ENCODE data around the gene TP53TG3E. TPM values are rescaled to one million over a fixed set of nuclear protein-coding genes. Genes with fewer than 3 reads are reported as not detected.
"Not testable (repeated sequence)": the region's sequence is repeated elsewhere in the genome, so short reads cannot be mapped to it uniquely, and the experiment has no call there.

Gene TP53TG3E
- not detected for total RNA-seq (2021; ENCODE audit: unreplicated experiment)
- not detected for polyA plus RNA-seq (2012; ENCODE audit: insufficient read length)
- Bru-seq, nascent RNA: not detected
- not detected for BruChase-seq, experiment 1, labeled RNA remaining after a 2-hour chase
- not detected for BruChase-seq, experiment 2, labeled RNA remaining after a 6-hour chase
- long read RNA-seq: 0 reads

DNA sequence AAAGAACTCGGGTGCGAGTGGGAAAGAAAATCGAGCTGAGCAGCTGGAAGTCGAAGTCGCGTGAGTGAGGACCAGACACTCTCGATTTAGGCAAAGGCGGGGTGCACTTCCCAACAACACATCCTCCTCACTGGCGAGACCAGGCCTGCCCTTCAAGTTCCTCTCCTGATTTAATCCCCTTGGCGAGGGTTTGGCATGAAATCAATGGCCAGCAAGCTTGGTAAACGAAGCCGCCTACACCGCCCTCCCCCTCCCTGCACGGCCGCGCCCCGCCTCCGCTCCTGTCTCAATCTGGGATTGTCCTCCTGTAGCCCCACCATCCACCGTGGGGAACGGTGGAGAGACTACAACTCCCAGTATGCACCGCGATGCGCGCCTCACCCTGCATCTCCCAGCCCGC, at the start of gene TP53TG3E:
TP53TG3E (plus strand) TSS at position 301 of the 400 bp plus-strand sequence; CDS start at position 369, 68 bp downstream.
- in situ Hi-C loops (cut with HindIII; ENCODE audit: low pct_unique_long_range_greater_than_20kb, low sequenced_read_pairs); CTCF ChIA-PET; DNase-seq (ENCODE audit: low read depth, low spot score); H3K4me1 ChIP-seq (ENCODE audit: control insufficient read depth, insufficient read depth, low read length); H3K9me3 ChIP-seq (ENCODE audit: control insufficient read depth, insufficient read depth, low read depth, low read length); H3K4me3 ChIP-seq (ENCODE audit: low read depth in 2 of 2, low read length in 2 of 2); intact Hi-C loops (cut with micrococcal nuclease; ENCODE audit: unreplicated experiment); BruUV-seq (replicated peaks); H3K27ac ChIP-seq (ENCODE audit: low read length); POLR2A ChIA-PET; H3K27me3 ChIP-seq (ENCODE audit: control insufficient read depth, insufficient read depth, low read length); H3K36me3 ChIP-seq (ENCODE audit: control insufficient read depth, insufficient read depth, low read length); ATAC-seq: not testable (repeated sequence)

DNA sequence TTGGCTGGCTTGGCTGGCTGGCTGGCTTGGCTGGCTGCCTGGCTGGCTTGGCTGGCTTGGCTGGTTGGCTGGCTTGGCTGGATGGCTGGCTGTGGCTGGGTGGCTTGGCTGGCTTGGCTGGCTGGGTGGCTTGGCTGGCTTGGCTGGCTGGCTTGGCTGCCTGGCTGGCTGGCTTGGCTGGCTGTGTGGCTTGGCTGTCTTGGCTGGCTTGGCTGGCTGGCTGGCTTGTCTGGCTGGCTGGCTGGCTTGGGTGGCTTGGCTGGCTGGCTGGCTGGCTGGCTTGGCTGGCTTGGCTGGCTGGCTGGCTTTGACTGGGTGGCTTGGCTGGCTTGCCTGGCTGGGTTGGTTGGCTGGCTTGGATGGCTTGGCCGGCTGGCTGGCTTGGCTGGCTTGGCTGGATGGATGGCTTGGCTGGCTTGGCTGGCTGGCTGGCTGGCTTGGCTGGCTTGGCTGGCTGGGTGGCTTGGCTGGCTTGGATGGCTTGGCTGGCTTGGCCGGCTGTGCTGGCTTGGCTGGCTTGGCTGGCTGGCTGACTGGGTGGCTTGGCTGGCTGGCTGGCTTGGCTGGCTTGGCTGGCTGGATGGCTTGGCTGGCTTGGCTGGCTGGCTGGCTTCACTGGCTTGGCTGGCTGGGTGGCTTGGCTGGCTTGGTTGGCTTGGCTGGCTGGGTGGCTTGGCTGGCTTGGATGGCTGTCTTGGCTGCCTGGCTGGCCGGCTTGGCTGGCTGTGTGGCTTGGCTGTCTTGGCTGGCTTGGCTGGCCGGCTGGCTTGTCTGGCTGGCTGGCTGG, 32.3 kb downstream of the TP53TG3E start:
- H3K27ac ChIP-seq (ENCODE audit: low read length); intact Hi-C loops (cut with micrococcal nuclease; ENCODE audit: unreplicated experiment); H3K36me3 ChIP-seq (ENCODE audit: control insufficient read depth, insufficient read depth, low read length); POLR2A ChIA-PET; ATAC-seq; H3K4me3 ChIP-seq (ENCODE audit: low read depth in 2 of 2, low read length in 2 of 2); H3K9me3 ChIP-seq (ENCODE audit: control insufficient read depth, insufficient read depth, low read depth, low read length); DNase-seq (ENCODE audit: low read depth, low spot score); BruUV-seq (replicated peaks); H3K4me1 ChIP-seq (ENCODE audit: control insufficient read depth, insufficient read depth, low read length); CTCF ChIA-PET; in situ Hi-C loops (cut with HindIII; ENCODE audit: low pct_unique_long_range_greater_than_20kb, low sequenced_read_pairs); H3K27me3 ChIP-seq (ENCODE audit: control insufficient read depth, insufficient read depth, low read length): not testable (repeated sequence)

GRCh38 chr16:33337627-33338542, 33.8 kb downstream of the TP53TG3E start:
- intact Hi-C loops (cut with micrococcal nuclease; ENCODE audit: unreplicated experiment); H3K36me3 ChIP-seq (ENCODE audit: control insufficient read depth, insufficient read depth, low read length); CTCF ChIA-PET; H3K27ac ChIP-seq (ENCODE audit: low read length); ATAC-seq; POLR2A ChIA-PET; H3K27me3 ChIP-seq (ENCODE audit: control insufficient read depth, insufficient read depth, low read length); H3K4me1 ChIP-seq (ENCODE audit: control insufficient read depth, insufficient read depth, low read length); in situ Hi-C loops (cut with HindIII; ENCODE audit: low pct_unique_long_range_greater_than_20kb, low sequenced_read_pairs); H3K4me3 ChIP-seq (ENCODE audit: low read depth in 2 of 2, low read length in 2 of 2); DNase-seq (ENCODE audit: low read depth, low spot score); BruUV-seq (replicated peaks); H3K9me3 ChIP-seq (ENCODE audit: control insufficient read depth, insufficient read depth, low read depth, low read length): not testable (repeated sequence)

DNA sequence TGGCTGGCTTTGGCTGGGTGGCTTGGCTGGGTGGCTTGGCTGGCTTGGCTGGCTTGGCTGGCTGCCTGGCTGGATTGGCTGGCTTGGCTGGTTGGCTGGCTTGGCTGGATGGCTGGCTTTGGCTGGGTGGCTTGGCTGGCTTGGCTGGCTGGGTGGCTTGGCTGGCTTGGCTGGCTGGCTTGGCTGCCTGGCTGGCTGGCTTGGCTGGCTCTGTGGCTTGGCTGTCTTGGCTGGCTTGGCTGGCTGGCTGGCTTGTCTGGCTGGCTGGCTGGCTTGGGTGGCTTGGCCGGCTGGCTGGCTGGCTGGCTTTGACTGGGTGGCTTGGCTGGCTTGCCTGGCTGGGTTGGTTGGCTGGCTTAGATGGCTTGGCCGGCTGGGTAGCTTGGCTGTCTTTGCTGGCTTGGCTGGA, 34.4 kb downstream of the TP53TG3E start:
- H3K4me3 ChIP-seq (ENCODE audit: low read depth in 2 of 2, low read length in 2 of 2); intact Hi-C loops (cut with micrococcal nuclease; ENCODE audit: unreplicated experiment); in situ Hi-C loops (cut with HindIII; ENCODE audit: low pct_unique_long_range_greater_than_20kb, low sequenced_read_pairs); DNase-seq (ENCODE audit: low read depth, low spot score); CTCF ChIA-PET; H3K4me1 ChIP-seq (ENCODE audit: control insufficient read depth, insufficient read depth, low read length); H3K27ac ChIP-seq (ENCODE audit: low read length); H3K27me3 ChIP-seq (ENCODE audit: control insufficient read depth, insufficient read depth, low read length); ATAC-seq; BruUV-seq (replicated peaks); POLR2A ChIA-PET; H3K9me3 ChIP-seq (ENCODE audit: control insufficient read depth, insufficient read depth, low read depth, low read length); H3K36me3 ChIP-seq (ENCODE audit: control insufficient read depth, insufficient read depth, low read length): not testable (repeated sequence)

GRCh38 chr16:33339093-33340061, 35.3 kb downstream of the TP53TG3E start:
- 0 out of 2 replicates have a peak, but pooled peaks have one; percentile 62 for ATAC-seq
- BruUV-seq (replicated peaks): not testable (repeated sequence)

More at GRCh38 chr16:33339093-33340061, 35.3 kb downstream of the TP53TG3E start:
- POLR2A ChIA-PET; in situ Hi-C loops (cut with HindIII; ENCODE audit: low pct_unique_long_range_greater_than_20kb, low sequenced_read_pairs); H3K27me3 ChIP-seq (ENCODE audit: control insufficient read depth, insufficient read depth, low read length); H3K36me3 ChIP-seq (ENCODE audit: control insufficient read depth, insufficient read depth, low read length); H3K4me1 ChIP-seq (ENCODE audit: control insufficient read depth, insufficient read depth, low read length); H3K4me3 ChIP-seq (ENCODE audit: low read depth in 2 of 2, low read length in 2 of 2); H3K27ac ChIP-seq (ENCODE audit: low read length); CTCF ChIA-PET; DNase-seq (ENCODE audit: low read depth, low spot score); H3K9me3 ChIP-seq (ENCODE audit: control insufficient read depth, insufficient read depth, low read depth, low read length); intact Hi-C loops (cut with micrococcal nuclease; ENCODE audit: unreplicated experiment): not testable (repeated sequence)
